ENCODE measurements around the gene MRPL43. TPM values are rescaled to one million over a fixed set of nuclear protein-coding genes. Genes with fewer than 3 reads are reported as not detected.
A peak's percentile ranks its signal among the peaks of the same experiment; 100 is the strongest.

The MRPL43 gene
- total RNA-seq, 2 donors from 2014 or later = 30.8 to 39.0 TPM

DNA sequence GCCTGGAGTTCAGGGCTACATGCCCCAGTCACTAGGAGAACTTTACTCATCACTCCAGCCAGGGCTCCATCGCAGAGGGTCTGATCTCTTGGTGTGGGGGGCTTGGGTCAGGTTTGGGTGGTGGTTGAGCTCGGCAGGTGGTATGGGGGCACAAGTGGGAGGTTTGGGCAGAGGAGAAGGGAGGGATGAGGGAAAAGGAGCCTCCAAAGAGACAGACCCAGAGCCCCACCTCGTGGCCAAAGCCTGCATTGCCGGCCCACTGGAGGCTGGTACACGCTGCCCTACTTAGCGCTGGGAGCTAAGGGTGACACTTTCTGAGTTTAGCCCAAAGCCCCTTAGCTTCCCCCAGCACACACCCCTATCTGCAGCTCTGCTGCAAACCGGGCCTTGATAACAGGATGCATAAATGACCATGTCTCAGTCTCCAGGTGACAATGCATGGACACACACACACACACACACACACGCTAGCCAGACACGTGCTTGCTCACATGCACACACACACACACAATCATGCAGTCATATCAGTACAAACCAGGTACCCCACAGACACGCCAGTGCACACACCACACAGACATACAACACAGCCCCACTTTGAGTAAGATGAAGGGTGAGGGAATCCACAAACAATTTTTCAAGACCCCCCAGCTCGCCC is 27.1 kb upstream of the MRPL43 start:
- H3K9me3 ChIP-seq (ENCODE audit: control insufficient read depth, low read length, poor library complexity, severe bottlenecking) = no peaks in the 10 kb centered on the region
- H3K27ac Mint-ChIP-seq = peak overlapping the region; percentile 32
- DNase-seq (peak; percentile 58 to 73 (median 61)), ATAC-seq (peak; percentile 57)
- peaks cover 15% of the 10 kb centered on the region for H3K4me1 Mint-ChIP-seq
- peaks cover 42% of the 10 kb centered on the region for H3K27me3 Mint-ChIP-seq
- no peak overlapping the region for H3K4me3 Mint-ChIP-seq
- H3K36me3 Mint-ChIP-seq (ENCODE audit: low read depth) = peaks cover 5% of the 10 kb centered on the region

DNA sequence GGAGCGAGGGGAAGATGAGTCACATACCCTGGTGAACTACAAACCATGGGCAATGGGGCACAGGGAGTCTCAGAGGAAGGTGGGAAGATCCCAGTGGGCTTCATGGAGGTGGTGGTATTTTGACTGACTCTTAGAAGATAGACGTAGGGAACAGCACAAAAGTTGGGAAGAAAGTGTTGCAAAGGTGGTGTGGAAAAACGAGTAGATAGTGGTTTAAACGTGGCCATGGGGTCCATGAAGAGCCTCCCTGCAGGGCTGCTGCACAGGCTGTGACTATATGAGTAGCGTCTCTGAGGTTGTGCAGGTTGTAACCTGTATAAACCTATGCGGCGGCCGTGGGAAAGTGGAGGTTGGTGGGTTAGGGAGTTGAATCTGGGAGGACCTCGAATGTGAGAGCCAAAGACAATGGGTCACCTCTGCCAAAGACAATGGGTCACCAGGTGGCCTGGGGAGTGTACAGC is 26.1 kb upstream of the MRPL43 start:
- Mint-ChIP-seq H3K27me3 (peaks cover 37% of the 10 kb centered on the region), H3K27ac (no peak overlapping the region), H3K36me3 (ENCODE audit: low read depth) (peaks cover 5% of the 10 kb centered on the region), H3K4me1 (peaks cover 15% of the 10 kb centered on the region), H3K4me3 (peak overlapping the region; percentile 43)
- ATAC-seq = no peak
- no peak for DNase-seq
- no peaks in the 10 kb centered on the region for H3K9me3 ChIP-seq (ENCODE audit: control insufficient read depth, low read length, poor library complexity, severe bottlenecking)

DNA sequence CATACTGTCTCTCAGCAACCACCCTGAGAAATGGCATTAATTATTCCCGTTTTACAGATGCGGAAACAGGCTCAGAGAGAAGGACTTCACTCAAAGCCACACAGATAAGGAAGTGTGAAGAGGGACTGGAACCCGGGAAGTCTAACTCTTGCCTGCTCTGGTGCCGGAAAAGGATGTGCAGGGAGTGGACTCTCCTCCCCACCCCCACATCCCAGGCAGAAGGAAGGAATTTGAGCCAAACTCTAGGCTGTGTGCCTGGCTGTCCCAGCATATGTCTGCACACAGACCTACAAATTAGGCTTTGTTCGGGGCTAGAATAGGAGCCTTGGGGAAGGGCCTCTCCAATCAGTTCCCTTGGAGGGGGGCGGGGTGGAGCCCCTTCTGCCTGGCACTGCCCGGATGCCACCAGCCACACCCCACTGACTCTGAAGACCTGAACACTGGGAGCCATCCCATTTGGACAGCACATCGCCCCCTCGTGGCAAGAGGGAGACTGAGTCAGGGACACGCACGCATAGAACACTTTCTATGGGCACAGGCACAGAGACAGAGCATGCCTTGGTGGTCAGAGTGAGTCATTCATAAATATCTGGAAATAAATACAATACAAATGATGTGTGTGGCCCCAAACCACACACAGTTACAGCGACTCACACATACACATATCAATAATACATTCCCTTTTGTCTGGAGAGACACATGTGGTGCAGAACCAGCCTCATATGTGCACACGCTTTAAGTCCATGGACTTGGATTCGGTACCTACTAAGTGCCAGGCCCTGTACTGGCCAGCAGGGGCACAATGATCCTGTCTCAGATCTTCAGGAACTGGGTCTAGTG is 25.4 kb upstream of the MRPL43 start:
- Mint-ChIP-seq H3K27me3 (peaks cover 35% of the 10 kb centered on the region), H3K4me1 (peaks cover 17% of the 10 kb centered on the region), H3K36me3 (ENCODE audit: low read depth) (peaks cover 5% of the 10 kb centered on the region), H3K4me3 (peak overlapping the region; percentile 43), H3K27ac (no peak overlapping the region)
- no peaks in the 10 kb centered on the region for H3K9me3 ChIP-seq (ENCODE audit: control insufficient read depth, low read length, poor library complexity, severe bottlenecking)
- ATAC-seq = peak; percentile 91
- DNase-seq = peak; percentile 54 to 63 (median 57)

DNA sequence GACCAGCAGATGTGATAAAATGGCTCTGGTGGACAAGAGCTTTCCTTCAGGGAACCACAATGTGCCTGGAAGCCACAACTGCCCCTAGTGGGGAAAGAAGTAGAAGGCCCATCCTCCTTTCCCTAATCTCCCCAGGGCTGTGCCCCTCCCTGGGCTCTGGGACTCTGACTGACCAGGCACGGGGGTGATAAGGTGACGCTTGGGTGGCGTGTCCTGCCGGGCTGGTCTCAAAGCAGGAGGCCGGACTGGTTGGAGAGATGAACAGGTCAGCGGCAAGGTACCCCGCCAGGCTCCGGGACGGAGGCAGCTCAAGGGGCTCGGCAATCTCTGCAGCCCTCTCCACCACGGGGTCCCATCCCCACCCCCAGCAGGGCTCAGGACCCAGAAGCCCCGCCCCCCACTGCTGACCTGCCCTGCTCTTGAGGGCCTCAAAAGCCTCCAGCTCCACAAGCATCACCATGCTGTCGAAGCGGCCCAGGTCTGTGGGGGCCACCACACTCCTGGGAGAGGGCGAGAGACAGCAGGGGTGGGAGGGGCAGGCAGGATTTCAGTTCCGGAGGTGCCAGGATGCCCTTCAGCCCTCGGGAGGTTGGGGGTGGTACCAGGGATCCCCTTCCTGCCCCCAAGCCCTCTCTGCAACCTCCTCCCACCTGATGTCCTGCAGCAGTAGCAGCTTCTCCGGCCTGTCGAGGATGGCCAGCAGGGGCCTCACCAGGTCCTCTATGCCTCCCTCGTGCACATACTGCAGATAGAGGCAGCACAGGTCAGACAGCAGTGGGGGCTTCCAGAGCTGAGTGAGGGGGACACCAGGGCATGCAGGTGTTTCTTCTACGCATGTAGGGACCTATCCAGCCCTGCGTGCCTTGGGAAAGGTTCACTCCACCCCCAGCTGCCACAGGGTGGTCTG is 24.5 kb upstream of the MRPL43 start:
- Mint-ChIP-seq H3K27me3 (peaks cover 26% of the 10 kb centered on the region), H3K36me3 (ENCODE audit: low read depth) (peaks cover 5% of the 10 kb centered on the region), H3K4me1 (peaks cover 17% of the 10 kb centered on the region), H3K27ac (no peak overlapping the region), H3K4me3 (no peak overlapping the region)
- no peak for ATAC-seq
- H3K9me3 ChIP-seq (ENCODE audit: control insufficient read depth, low read length, poor library complexity, severe bottlenecking) = no peaks in the 10 kb centered on the region
- no peak for DNase-seq

DNA sequence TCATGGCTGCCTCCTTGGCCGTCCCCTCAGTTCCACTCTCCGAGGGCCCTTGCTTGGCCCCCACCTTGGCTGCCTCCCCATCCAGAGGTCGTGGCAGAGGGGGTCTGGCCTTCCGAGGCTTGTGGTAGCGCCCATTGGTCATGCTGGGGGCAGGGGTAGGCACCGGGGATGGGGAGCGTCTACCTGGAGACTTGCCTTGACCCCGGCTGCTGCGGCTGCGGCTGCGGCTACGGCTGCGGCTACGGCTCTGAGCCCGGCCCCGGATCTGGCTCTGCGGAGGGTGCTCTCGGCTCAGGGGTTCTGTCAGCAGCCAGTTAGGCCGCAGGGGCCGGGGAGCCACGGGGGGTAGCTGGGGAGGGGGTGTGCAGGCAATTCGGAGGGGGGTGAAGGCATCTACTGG is 23.0 kb upstream of the MRPL43 start:
- H3K9me3 ChIP-seq (ENCODE audit: control insufficient read depth, low read length, poor library complexity, severe bottlenecking) = no peaks in the 10 kb centered on the region
- Mint-ChIP-seq H3K4me3 (no peak overlapping the region), H3K27me3 (peaks cover 14% of the 10 kb centered on the region), H3K4me1 (peaks cover 17% of the 10 kb centered on the region), H3K27ac (no peak overlapping the region), H3K36me3 (ENCODE audit: low read depth) (no peaks in the 10 kb centered on the region)
- ATAC-seq = no peak
- DNase-seq = no peak

DNA sequence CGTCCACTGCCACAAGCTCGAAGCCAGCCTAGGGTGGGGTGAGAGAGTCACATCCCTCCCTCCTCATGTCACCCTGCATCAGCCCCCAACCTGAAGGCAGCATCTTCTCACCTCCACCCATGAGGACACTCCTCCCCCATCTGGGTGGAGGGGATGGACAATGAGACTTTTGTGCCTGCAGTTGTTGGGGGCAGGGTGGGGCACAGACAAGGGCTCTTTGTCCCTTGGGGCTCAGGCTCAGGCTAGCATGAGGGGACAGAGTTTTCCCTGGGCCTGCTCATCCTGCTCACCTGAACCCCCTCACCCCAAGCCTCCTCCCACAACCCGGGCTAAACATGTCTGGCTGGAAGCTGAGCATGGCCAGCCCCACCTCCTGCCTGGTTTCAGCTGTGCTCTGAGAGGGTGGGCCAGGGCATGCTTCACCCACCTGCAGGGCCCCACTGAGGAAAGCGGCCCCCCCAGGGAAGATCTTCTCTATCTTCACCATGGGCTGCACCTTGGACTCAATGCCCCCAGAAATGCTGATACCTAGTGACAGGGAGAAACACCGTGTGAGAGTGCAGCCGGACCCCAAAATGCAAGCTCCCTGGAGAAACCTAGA is 21.6 kb upstream of the MRPL43 start:
- H3K36me3 Mint-ChIP-seq (ENCODE audit: low read depth) = no peaks in the 10 kb centered on the region
- H3K4me3 Mint-ChIP-seq = no peak overlapping the region
- no peak overlapping the region for H3K27ac Mint-ChIP-seq
- H3K9me3 ChIP-seq (ENCODE audit: control insufficient read depth, low read length, poor library complexity, severe bottlenecking) = no peaks in the 10 kb centered on the region
- no peak for DNase-seq
- peaks cover 6% of the 10 kb centered on the region for H3K27me3 Mint-ChIP-seq
- H3K4me1 Mint-ChIP-seq = peaks cover 11% of the 10 kb centered on the region
- ATAC-seq = no peak

DNA sequence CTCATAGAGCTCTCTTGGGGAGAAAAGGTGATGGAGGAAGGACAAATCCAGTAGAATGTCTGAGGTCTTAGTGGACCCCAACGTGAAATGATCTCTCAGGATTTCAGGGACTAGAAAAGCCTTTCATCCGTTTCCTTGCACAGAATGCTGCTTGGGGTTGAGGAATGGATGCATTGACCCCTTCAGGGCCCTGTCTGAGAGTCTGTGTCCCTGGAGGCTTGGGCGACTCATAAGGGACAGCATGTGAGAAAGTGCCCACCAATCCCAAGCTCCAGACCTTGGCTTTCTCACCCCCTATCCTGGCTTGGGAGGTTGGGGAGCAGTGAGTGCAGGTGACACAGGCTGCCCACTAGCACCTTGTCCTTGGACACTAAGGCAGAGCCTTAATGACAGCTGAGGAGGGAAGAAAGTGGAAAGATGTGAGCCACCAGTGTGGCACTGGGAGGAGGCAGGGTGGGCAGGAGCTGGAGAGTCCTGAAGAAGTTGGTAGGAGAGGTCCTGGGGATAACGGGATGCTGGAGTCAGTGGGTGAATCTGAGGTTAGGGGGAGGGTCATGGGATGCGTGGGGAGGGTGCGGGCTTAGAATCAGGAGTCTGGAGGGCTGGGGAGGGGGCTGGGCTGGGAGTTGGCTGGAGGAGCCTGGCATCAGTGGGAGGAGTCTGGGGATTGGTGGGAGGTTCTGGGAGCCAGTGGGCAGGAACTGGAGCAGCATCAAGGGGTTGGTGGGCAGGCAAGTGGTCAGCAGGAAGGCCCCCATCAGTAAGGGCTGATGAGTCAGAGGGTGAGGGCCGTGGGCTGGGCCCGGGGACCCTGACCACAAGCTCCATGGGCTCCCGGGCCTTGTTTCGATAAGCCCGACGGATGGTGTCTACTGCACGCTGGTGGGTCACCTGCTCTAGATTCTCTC is 20.9 kb upstream of the MRPL43 start:
- no peak for ATAC-seq
- H3K27ac Mint-ChIP-seq = no peak overlapping the region

DNA sequence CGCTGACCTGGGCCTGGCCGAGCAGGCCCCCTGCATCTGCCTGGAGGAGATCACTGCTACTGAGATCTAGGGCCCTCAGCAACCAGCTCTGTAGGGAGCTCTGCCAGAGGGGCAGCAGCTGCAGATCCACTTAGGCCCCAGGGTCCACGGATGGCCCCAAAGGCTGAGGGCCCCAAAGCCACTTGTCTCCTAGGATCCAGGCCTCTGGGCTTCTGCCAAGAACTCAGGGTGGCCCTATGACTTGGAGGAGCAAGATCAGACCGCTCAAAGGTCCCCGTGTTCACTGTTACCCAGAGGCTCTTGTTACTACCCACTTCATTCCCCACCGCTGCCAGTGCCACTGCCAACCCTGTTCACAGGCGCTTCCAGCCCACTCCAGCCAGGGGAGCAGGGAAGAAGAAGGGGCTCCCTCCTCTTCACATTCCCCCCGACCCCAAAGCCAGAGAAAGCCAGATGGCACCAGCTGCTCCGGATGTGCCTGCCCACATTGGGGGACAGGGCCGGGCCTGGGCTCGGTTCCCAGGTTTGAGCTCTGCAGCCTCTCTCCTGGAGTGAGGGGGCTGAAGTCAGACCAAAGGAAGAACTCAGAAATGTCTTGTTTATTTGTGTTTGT is 19.9 kb upstream of the MRPL43 start:
- H3K9me3 ChIP-seq (ENCODE audit: control insufficient read depth, low read length, poor library complexity, severe bottlenecking) = no peaks in the 10 kb centered on the region
- no peaks in the 10 kb centered on the region for H3K36me3 Mint-ChIP-seq (ENCODE audit: low read depth)
- DNase-seq (no peak), ATAC-seq (no peak)
- H3K27me3 Mint-ChIP-seq = no peaks in the 10 kb centered on the region
- no peak overlapping the region for H3K4me3 Mint-ChIP-seq
- H3K27ac Mint-ChIP-seq = no peak overlapping the region
- peaks cover 3% of the 10 kb centered on the region for H3K4me1 Mint-ChIP-seq

More for the DNA sequence above, 20.9 kb upstream of the MRPL43 start:
- H3K9me3 ChIP-seq (ENCODE audit: control insufficient read depth, low read length, poor library complexity, severe bottlenecking) = no peaks in the 10 kb centered on the region
- Mint-ChIP-seq H3K27me3 (peaks cover 3% of the 10 kb centered on the region), H3K36me3 (ENCODE audit: low read depth) (no peaks in the 10 kb centered on the region), H3K4me3 (no peak overlapping the region), H3K4me1 (peaks cover 8% of the 10 kb centered on the region)
- no peak for DNase-seq

DNA sequence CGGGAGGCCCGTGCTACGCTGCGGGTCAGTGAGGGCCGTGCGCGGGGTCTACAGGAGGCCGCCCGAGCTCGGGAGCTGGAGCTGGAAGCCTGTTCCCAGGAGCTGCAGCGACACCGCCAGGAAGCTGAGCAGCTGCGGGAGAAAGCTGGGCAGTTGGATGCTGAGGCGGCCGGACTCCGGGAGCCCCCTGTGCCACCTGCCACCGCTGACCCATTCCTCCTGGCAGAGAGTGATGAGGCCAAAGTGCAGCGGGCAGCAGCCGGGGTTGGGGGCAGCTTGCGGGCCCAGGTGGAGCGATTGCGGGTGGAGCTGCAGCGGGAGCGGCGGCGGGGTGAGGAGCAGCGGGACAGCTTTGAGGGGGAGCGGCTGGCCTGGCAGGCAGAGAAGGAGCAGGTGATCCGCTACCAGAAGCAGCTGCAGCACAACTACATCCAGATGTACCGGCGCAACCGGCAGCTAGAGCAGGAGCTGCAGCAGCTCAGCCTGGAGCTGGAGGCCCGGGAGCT is 19.3 kb upstream of the MRPL43 start:
- H3K27me3 Mint-ChIP-seq = no peaks in the 10 kb centered on the region
- H3K9me3 ChIP-seq (ENCODE audit: control insufficient read depth, low read length, poor library complexity, severe bottlenecking) = no peaks in the 10 kb centered on the region
- peaks cover 3% of the 10 kb centered on the region for H3K4me1 Mint-ChIP-seq
- no peak overlapping the region for H3K27ac Mint-ChIP-seq
- DNase-seq (no peak), ATAC-seq (no peak)
- H3K4me3 Mint-ChIP-seq = no peak overlapping the region
- no peaks in the 10 kb centered on the region for H3K36me3 Mint-ChIP-seq (ENCODE audit: low read depth)

DNA sequence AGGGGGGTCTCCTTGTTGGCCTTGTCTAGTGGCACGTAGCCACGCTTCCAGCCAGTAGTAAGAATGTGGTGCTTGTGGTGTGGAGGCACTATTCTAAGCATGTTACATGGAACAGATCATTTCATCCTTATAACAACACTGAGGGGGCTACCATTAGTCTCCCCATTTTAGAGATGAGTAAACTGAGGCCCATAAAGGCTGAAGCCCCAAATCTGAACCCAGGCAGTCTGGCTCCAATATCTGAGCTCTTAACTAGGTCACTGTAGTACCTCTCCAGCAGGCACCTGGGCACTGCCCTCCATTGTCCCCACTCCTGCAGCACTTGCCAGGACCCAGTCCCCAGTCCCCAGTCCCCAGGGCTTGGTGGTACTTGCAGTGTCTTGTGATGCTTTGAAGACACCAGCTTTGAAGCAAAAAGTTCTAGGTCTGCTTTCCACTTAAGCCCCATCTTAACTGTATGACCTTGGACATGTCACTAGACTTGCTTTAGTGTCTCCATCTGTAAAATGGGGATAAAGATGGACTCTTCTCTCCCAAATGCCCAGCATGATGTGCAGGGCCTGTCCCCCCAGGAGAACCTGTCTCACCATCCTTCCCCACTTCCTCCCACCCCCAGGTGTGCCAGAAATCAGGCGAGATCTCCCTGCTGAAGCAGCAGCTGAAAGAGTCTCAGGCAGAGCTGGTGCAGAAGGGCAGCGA is 18.7 kb upstream of the MRPL43 start:
- no peaks in the 10 kb centered on the region for H3K9me3 ChIP-seq (ENCODE audit: control insufficient read depth, low read length, poor library complexity, severe bottlenecking)
- H3K4me1 Mint-ChIP-seq = peaks cover 6% of the 10 kb centered on the region
- no peak for DNase-seq
- no peaks in the 10 kb centered on the region for H3K27me3 Mint-ChIP-seq
- ATAC-seq = no peak
- H3K4me3 Mint-ChIP-seq = no peak overlapping the region
- peaks cover 2% of the 10 kb centered on the region for H3K36me3 Mint-ChIP-seq (ENCODE audit: low read depth)
- no peak overlapping the region for H3K27ac Mint-ChIP-seq

DNA sequence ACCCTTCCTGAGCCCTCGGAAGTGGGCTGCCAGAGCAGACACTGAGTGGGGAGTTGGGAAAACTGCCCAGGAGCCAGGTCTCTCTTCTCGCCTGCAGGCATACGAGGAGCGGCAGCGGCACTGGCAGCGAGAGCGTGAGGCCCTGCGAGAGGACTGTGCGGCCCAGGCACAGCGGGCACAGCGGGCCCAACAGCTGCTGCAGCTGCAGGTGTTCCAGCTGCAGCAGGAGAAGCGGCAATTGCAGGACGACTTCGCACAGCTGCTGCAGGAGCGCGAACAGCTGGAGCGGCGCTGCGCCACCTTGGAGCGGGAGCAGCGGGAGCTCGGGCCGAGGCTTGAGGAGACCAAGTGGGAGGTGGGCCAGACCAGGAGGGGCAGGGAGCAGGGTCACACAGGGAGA is 18.1 kb upstream of the MRPL43 start:
- H3K9me3 ChIP-seq (ENCODE audit: control insufficient read depth, low read length, poor library complexity, severe bottlenecking) = no peaks in the 10 kb centered on the region
- Mint-ChIP-seq H3K27ac (no peak overlapping the region), H3K4me3 (no peak overlapping the region), H3K27me3 (no peaks in the 10 kb centered on the region), H3K36me3 (ENCODE audit: low read depth) (peaks cover 3% of the 10 kb centered on the region), H3K4me1 (peaks cover 10% of the 10 kb centered on the region)
- DNase-seq = no peak
- ATAC-seq = no peak

All from T-helper 17 cell (primary cell).